ENCODE measurements around the gene LRMDA.

Gene LRMDA

GRCh38 chr10:75643944-75644692 lies 212.7 kb downstream of the LRMDA start:
- DNase-seq (ENCODE audit: low read depth in 2 of 2) = no peak

GRCh38 chr10:75645704-75646103 lies 214.3 kb downstream of the LRMDA start:
- DNase-seq (ENCODE audit: low read depth in 2 of 2) = no peak

GRCh38 chr10:75646218-75646915 lies 214.9 kb downstream of the LRMDA start:
- DNase-seq (ENCODE audit: low read depth in 2 of 2) = no peak

- DNase-seq (ENCODE audit: low read depth in 2 of 2) = no peak
These were observed 215.5 kb downstream of the LRMDA start for GRCh38 chr10:75646916-75647315.

GRCh38 chr10:75647675-75648074 lies 216.3 kb downstream of the LRMDA start:
- DNase-seq (ENCODE audit: low read depth in 2 of 2) = no peak

GRCh38 chr10:75648351-75648750 lies 216.9 kb downstream of the LRMDA start:
- DNase-seq (ENCODE audit: low read depth in 2 of 2) = no peak

GRCh38 chr10:75648854-75649253 lies 217.4 kb downstream of the LRMDA start:
- no peak for DNase-seq (ENCODE audit: low read depth in 2 of 2)

GRCh38 chr10:75649466-75649865 lies 218.0 kb downstream of the LRMDA start:
- no peak for DNase-seq (ENCODE audit: low read depth in 2 of 2)

GRCh38 chr10:75650648-75651047 lies 219.2 kb downstream of the LRMDA start:
- no peak for DNase-seq (ENCODE audit: low read depth in 2 of 2)

GRCh38 chr10:75651417-75651816 lies 220.0 kb downstream of the LRMDA start:
- DNase-seq (ENCODE audit: low read depth in 2 of 2) = no peak

GRCh38 chr10:75652146-75652740 lies 220.8 kb downstream of the LRMDA start:
- no peak for DNase-seq (ENCODE audit: low read depth in 2 of 2)

- no peak for DNase-seq (ENCODE audit: low read depth in 2 of 2)
These were observed 222.3 kb downstream of the LRMDA start for GRCh38 chr10:75653761-75654160.

GRCh38 chr10:75654171-75654771 lies 222.8 kb downstream of the LRMDA start:
- no peak for DNase-seq (ENCODE audit: low read depth in 2 of 2)

GRCh38 chr10:75654772-75655171 lies 223.3 kb downstream of the LRMDA start:
- no peak for DNase-seq (ENCODE audit: low read depth in 2 of 2)

- DNase-seq (ENCODE audit: low read depth in 2 of 2) = no peak
These were observed 224.5 kb downstream of the LRMDA start for GRCh38 chr10:75655791-75656451.

GRCh38 chr10:75657351-75657750 lies 225.9 kb downstream of the LRMDA start:
- DNase-seq (ENCODE audit: low read depth in 2 of 2) = no peak

- DNase-seq (ENCODE audit: low read depth in 2 of 2) = no peak
These were observed 226.6 kb downstream of the LRMDA start for GRCh38 chr10:75658036-75658435.

GRCh38 chr10:75658496-75658895 lies 227.1 kb downstream of the LRMDA start:
- no peak for DNase-seq (ENCODE audit: low read depth in 2 of 2)

GRCh38 chr10:75658915-75659314 lies 227.5 kb downstream of the LRMDA start:
- no peak for DNase-seq (ENCODE audit: low read depth in 2 of 2)

GRCh38 chr10:75660823-75661222 lies 229.4 kb downstream of the LRMDA start:
- DNase-seq (ENCODE audit: low read depth in 2 of 2) = no peak

- DNase-seq (ENCODE audit: low read depth in 2 of 2) = no peak
These were observed 231.3 kb downstream of the LRMDA start for GRCh38 chr10:75662715-75663114.

All from stimulated activated CD4-positive, alpha-beta T cell treated with anti-CD3 and anti-CD28 coated beads, Interleukin-12 subunit alpha, Interleukin-12 subunit beta, amount 100 ng/mL, for 24 hours (primary cell).